Spleen (tissue), 7 donors: ENCODE measurements around the gene TAF11L5.

Experiments used
- POLR2A ChIP-seq, 3 donors: fragments of 450-650 bp; IDR thresholded peaks; one replicate each; pipeline ENCODE4 v1.5.1; 2017; ENCODE audit warnings: antibody characterized with exemption in 3 of 3, mild to moderate bottlenecking in 1 of 3
- TF ChIP-seq, protein P1 (sequence below), 11 experiments: fragments of 200-600 bp in 7 of 11; fragments of 450-650 bp in 4 of 11; sonication (generic) in 4 of 11; IDR thresholded peaks in 8 of 11; conservative IDR thresholded peaks in 3 of 11; 1 replicate in 7 of 11; 2 replicates in 4 of 11; pipeline versions ENCODE4 v1.4.0 to v1.8.0; 2016 to 2021; ENCODE audit warnings: antibody characterized with exemption in 11 of 11, inconsistent platforms in 4 of 11, mild to moderate bottlenecking in 1 of 11
- donor health status: DM: no; HTN: no; CAD: no; lungs with moderate emphysema.
- donor health status: DM: no; HTN: no; CAD: no.
- donor health status: DM: no; HTN: no; CAD: no.

DNA sequence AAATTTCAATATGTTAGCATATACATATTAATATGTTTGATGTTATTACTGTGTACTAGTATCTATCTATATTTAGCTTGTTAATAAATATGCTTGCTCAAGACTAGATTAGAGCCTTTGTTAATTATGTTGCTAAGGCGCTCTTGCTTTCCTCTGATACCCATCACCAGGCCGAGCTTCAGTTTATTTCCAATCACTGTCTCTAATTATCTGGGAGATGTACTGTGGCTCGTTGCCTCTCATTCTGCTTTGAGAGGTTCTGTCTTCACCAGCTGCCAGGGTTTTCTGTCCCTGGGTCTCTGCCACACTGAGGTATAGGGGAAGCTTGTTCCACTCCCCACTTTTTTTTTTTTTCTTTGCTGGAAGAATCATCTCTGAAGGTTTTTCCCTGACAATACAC is 48.0 kb upstream of the TAF11L5 start:
- TF ChIP-seq, protein P1, sequence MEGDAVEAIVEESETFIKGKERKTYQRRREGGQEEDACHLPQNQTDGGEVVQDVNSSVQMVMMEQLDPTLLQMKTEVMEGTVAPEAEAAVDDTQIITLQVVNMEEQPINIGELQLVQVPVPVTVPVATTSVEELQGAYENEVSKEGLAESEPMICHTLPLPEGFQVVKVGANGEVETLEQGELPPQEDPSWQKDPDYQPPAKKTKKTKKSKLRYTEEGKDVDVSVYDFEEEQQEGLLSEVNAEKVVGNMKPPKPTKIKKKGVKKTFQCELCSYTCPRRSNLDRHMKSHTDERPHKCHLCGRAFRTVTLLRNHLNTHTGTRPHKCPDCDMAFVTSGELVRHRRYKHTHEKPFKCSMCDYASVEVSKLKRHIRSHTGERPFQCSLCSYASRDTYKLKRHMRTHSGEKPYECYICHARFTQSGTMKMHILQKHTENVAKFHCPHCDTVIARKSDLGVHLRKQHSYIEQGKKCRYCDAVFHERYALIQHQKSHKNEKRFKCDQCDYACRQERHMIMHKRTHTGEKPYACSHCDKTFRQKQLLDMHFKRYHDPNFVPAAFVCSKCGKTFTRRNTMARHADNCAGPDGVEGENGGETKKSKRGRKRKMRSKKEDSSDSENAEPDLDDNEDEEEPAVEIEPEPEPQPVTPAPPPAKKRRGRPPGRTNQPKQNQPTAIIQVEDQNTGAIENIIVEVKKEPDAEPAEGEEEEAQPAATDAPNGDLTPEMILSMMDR (IDR thresholded peaks at IDR 0.05 in 8 of 11, conservative IDR thresholded peaks at IDR 0.05 in 3 of 11), result no peak
- no peak for TF ChIP-seq POLR2A (IDR thresholded peaks at IDR 0.05)
